Fibroblast of skin of right biceps (primary cell): Measurements from ENCODE around the gene AMMECR1.
"Not testable (repeated sequence)": the region's sequence is repeated elsewhere in the genome, so short reads cannot be mapped to it uniquely, and the experiment has no call there.

Experiments used
- DNase-seq: peaks from one replicate; pipeline ENCODE4 v3.0.0-alpha.2; 2013

Gene AMMECR1

GRCh38 chrX:110251961-110252360 is 65.9 kb downstream of the AMMECR1 start:
- DNase-seq: no peak

- no peak for DNase-seq
These were observed 66.4 kb downstream of the AMMECR1 start for GRCh38 chrX:110251526-110251925.

GRCh38 chrX:110250847-110251246 is 67.0 kb downstream of the AMMECR1 start:
- no peak for DNase-seq

GRCh38 chrX:110248578-110248977 is 69.3 kb downstream of the AMMECR1 start:
- no peak for DNase-seq

GRCh38 chrX:110245011-110245410 is 72.9 kb downstream of the AMMECR1 start:
- no peak for DNase-seq

- DNase-seq: no peak
These were observed 75.5 kb downstream of the AMMECR1 start for GRCh38 chrX:110242371-110242770.

GRCh38 chrX:110241816-110242215 is 76.1 kb downstream of the AMMECR1 start:
- no peak for DNase-seq

- not testable (repeated sequence) for DNase-seq
These were observed 79.6 kb downstream of the AMMECR1 start for GRCh38 chrX:110238259-110238658.

- not testable (repeated sequence) for DNase-seq
These were observed 86.4 kb downstream of the AMMECR1 start for GRCh38 chrX:110231485-110231884.

GRCh38 chrX:110229497-110230111 is 88.3 kb downstream of the AMMECR1 start:
- DNase-seq: not testable (repeated sequence)

- no peak for DNase-seq
These were observed 89.4 kb downstream of the AMMECR1 start for GRCh38 chrX:110228453-110228852.

GRCh38 chrX:110226931-110227330 is 91.0 kb downstream of the AMMECR1 start:
- peak; percentile 24 for DNase-seq

GRCh38 chrX:110224926-110225617 is 92.8 kb downstream of the AMMECR1 start:
- no peak for DNase-seq

- DNase-seq: no peak
These were observed 95.2 kb downstream of the AMMECR1 start for GRCh38 chrX:110222497-110223257.

GRCh38 chrX:110219920-110220319 is 98.0 kb downstream of the AMMECR1 start:
- peak; percentile 67 for DNase-seq

- DNase-seq: peak; percentile 82
These were observed 99.3 kb downstream of the AMMECR1 start for GRCh38 chrX:110218591-110218990.

GRCh38 chrX:110216027-110216426 is 101.9 kb downstream of the AMMECR1 start:
- no peak for DNase-seq

GRCh38 chrX:110215411-110215810 is 102.5 kb downstream of the AMMECR1 start:
- DNase-seq: peak; percentile 11

GRCh38 chrX:110214684-110215083 is 103.2 kb downstream of the AMMECR1 start:
- DNase-seq: no peak

GRCh38 chrX:110213183-110213582 is 104.7 kb downstream of the AMMECR1 start:
- DNase-seq: no peak

GRCh38 chrX:110212299-110212698 is 105.6 kb downstream of the AMMECR1 start:
- DNase-seq: no peak

GRCh38 chrX:110211340-110211739 is 106.5 kb downstream of the AMMECR1 start:
- DNase-seq: no peak

GRCh38 chrX:110210417-110211139 is 107.3 kb downstream of the AMMECR1 start:
- peak; percentile 90 for DNase-seq
